GM12892 (cell line): Measurements from ENCODE around the gene EDAR.

Experiments
- POLR2A ChIP-seq: IDR thresholded peaks from 2 replicates; pipeline ENCODE4 v1.6.1; 2011; ENCODE audit warnings: low read depth, low read length, control low read depth
- POLR2AphosphoS5 ChIP-seq: IDR thresholded peaks from 2 replicates; pipeline ENCODE4 v1.6.1; 2011; ENCODE audit warnings: low read depth, low read length, control low read depth
- TAF1 ChIP-seq: IDR thresholded peaks from 2 replicates; pipeline ENCODE4 v1.6.1; 2011; ENCODE audit warnings: low read depth, mild to moderate bottlenecking, control low read depth, low read length, borderline replicate concordance

GRCh38 chr2:108847000-108847399 is 142.0 kb downstream of the EDAR start:
- TF ChIP-seq TAF1, result no peak
- no peak for TF ChIP-seq POLR2AphosphoS5
- TF ChIP-seq POLR2A, result no peak
